Erythroblast (primary cell): ENCODE data around the gene PCDHGB3.

ENCODE experiments used
- GATA1 ChIP-seq: IDR thresholded peaks from 2 replicates; pipeline ENCODE4 v1.6.1; 2011; ENCODE audit warnings: low read depth, mild to moderate bottlenecking, control low read depth, low read length, moderate library complexity
- POLR2A ChIP-seq: IDR thresholded peaks from 2 replicates; pipeline ENCODE4 v1.6.1; 2011; ENCODE audit warnings: mild to moderate bottlenecking, low read length

GRCh38 chr5:141403387-141403786 lies 33.3 kb downstream of the PCDHGB3 start:
- TF ChIP-seq POLR2A (no peak), GATA1 (no peak)
